Measurements from ENCODE around the gene RLF. TPM values are rescaled to one million over a fixed set of nuclear protein-coding genes. Genes with fewer than 3 reads are reported as not detected.

RLF gene
- total and polyA plus RNA-seq, 4 donors = 1.7 to 13.4 (median 6.3) TPM

DNA sequence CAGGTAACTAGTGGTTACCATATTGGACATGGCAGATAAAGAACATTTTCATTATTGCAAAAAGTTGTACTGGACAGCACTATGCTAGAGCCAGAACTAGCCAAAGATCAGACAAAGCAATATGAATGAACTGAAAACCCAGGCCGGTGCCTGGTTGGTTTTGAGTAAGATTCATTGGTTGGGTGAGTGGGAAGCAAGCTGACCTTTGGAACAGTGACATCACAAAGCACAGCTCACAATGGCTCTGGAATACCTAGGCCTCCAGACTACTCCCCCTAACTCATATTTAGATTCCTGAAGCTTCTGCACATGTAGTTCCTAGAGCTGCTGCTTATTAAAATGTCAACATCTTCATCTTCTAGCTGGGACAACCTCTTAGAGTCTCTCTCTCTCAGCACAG is 86.5 kb downstream of the RLF start, which contains the start of gene TMCO2 (continued):
- TF ChIP-seq NR2F2 (IDR thresholded peaks at IDR 0.05) = no peak

DNA sequence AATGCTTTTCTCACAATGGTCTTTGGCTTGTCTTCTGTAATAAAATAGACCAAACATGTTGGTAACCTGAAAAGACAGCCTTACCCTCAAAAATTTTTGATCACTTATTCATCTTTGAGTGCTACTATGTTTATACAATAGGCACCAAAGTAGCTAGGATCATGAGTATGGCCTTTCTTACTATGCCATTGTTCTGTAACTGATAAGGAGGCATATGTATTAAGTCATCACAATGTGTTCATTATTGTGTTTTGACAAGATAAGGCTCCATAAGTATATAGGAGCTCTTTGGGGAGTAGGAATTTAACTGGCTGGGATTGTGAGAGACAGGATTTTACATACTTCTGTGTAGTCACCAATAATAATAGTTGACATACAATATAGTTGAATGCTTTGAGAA is 87.2 kb downstream of the RLF start:
- no peak for DNase-seq (ENCODE audit: low spot score)
- no peak overlapping the region for H3K4me3 ChIP-seq (ENCODE audit: low read depth in 1 of 3, low read length in 3 of 3)
- no peak overlapping the region for H3K27ac ChIP-seq (ENCODE audit: low read depth in 1 of 2, low read length in 2 of 2)
- H3K4me1 ChIP-seq (ENCODE audit: control insufficient read depth in 4 of 4, insufficient read depth in 4 of 4, low read length in 3 of 4) = no peaks in the 10 kb centered on the region
- no peak overlapping the region for H3K9ac ChIP-seq (ENCODE audit: low read depth in 1 of 2, low read length in 2 of 2)
- H3K36me3 ChIP-seq (ENCODE audit: control insufficient read depth in 4 of 4, insufficient read depth in 3 of 4, low read depth in 1 of 4, low read length in 3 of 4) = no peaks in the 10 kb centered on the region
- TF ChIP-seq RXRA (IDR thresholded peaks at IDR 0.05) = no peak
- TF ChIP-seq FOXA2 (IDR thresholded peaks at IDR 0.05) = no peak
- no peak for TF ChIP-seq TAF1 (conservative IDR thresholded peaks at IDR 0.05)
- no peak for TF ChIP-seq HNF4A (conservative IDR thresholded peaks at IDR 0.05)
- TF ChIP-seq ATF3 (IDR thresholded peaks at IDR 0.05) = no peak
- no peak for TF ChIP-seq FOXA1 (IDR thresholded peaks at IDR 0.05)
- TF ChIP-seq, protein P1, sequence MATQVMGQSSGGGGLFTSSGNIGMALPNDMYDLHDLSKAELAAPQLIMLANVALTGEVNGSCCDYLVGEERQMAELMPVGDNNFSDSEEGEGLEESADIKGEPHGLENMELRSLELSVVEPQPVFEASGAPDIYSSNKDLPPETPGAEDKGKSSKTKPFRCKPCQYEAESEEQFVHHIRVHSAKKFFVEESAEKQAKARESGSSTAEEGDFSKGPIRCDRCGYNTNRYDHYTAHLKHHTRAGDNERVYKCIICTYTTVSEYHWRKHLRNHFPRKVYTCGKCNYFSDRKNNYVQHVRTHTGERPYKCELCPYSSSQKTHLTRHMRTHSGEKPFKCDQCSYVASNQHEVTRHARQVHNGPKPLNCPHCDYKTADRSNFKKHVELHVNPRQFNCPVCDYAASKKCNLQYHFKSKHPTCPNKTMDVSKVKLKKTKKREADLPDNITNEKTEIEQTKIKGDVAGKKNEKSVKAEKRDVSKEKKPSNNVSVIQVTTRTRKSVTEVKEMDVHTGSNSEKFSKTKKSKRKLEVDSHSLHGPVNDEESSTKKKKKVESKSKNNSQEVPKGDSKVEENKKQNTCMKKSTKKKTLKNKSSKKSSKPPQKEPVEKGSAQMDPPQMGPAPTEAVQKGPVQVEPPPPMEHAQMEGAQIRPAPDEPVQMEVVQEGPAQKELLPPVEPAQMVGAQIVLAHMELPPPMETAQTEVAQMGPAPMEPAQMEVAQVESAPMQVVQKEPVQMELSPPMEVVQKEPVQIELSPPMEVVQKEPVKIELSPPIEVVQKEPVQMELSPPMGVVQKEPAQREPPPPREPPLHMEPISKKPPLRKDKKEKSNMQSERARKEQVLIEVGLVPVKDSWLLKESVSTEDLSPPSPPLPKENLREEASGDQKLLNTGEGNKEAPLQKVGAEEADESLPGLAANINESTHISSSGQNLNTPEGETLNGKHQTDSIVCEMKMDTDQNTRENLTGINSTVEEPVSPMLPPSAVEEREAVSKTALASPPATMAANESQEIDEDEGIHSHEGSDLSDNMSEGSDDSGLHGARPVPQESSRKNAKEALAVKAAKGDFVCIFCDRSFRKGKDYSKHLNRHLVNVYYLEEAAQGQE (IDR thresholded peaks at IDR 0.05) = no peak
- TF ChIP-seq, protein P2, sequence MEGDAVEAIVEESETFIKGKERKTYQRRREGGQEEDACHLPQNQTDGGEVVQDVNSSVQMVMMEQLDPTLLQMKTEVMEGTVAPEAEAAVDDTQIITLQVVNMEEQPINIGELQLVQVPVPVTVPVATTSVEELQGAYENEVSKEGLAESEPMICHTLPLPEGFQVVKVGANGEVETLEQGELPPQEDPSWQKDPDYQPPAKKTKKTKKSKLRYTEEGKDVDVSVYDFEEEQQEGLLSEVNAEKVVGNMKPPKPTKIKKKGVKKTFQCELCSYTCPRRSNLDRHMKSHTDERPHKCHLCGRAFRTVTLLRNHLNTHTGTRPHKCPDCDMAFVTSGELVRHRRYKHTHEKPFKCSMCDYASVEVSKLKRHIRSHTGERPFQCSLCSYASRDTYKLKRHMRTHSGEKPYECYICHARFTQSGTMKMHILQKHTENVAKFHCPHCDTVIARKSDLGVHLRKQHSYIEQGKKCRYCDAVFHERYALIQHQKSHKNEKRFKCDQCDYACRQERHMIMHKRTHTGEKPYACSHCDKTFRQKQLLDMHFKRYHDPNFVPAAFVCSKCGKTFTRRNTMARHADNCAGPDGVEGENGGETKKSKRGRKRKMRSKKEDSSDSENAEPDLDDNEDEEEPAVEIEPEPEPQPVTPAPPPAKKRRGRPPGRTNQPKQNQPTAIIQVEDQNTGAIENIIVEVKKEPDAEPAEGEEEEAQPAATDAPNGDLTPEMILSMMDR (IDR thresholded peaks at IDR 0.05; ENCODE audit: low read depth, low read length, missing input control) = no peak
- no peak for TF ChIP-seq RAD21 (IDR thresholded peaks at IDR 0.05)
- TF ChIP-seq GABPA (IDR thresholded peaks at IDR 0.05 in 1 of 2, conservative IDR thresholded peaks at IDR 0.05 in 1 of 2) = no peak
- TF ChIP-seq YY1 (IDR thresholded peaks at IDR 0.05) = no peak
- no peak for TF ChIP-seq JUND (IDR thresholded peaks at IDR 0.05)
- no peak for TF ChIP-seq MAX (IDR thresholded peaks at IDR 0.05)
- no peak for TF ChIP-seq NR2F2 (IDR thresholded peaks at IDR 0.05)
- no peaks in the 10 kb centered on the region for H3K9me3 ChIP-seq (ENCODE audit: control insufficient read depth in 4 of 4, low read length in 3 of 4)
- H3K27me3 ChIP-seq (ENCODE audit: control insufficient read depth in 4 of 4, insufficient read depth in 4 of 4, low read length in 3 of 4) = no peaks in the 10 kb centered on the region

DNA sequence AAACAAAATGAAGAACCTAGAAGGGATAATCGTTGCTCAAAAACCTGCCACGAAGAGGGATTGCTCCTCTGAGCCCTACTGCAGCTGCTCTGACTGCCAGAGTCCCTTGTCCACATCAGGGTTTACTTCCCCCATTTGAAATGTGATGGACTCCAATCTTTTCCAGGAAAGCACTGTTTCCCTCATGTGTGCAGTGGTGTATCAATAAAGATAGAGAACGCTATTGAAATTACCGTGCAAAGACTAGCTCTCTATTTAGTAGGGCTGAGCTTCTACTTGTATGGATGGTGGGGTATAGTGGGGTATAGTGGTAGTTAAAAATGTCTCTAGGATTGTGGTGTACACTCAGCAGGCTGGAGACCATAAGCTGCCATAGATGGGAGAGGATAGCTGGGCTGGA is 90.3 kb downstream of the RLF start:
- H3K27me3 ChIP-seq (ENCODE audit: control insufficient read depth in 4 of 4, insufficient read depth in 4 of 4, low read length in 3 of 4) = no peaks in the 10 kb centered on the region
- no peak for TF ChIP-seq ZBTB33 (IDR thresholded peaks at IDR 0.05)
- H3K4me3 ChIP-seq (ENCODE audit: low read depth in 1 of 3, low read length in 3 of 3) = no peak overlapping the region
- DNase-seq (ENCODE audit: low spot score) = no peak
- WGBS = 84% methylated on average over 4 of the region's 4 CpGs
- H3K9ac ChIP-seq (ENCODE audit: low read depth in 1 of 2, low read length in 2 of 2) = no peak overlapping the region
- peaks cover 0 to 2% (median 2%) of the 10 kb centered on the region in 4 donors for H3K4me1 ChIP-seq (ENCODE audit: control insufficient read depth in 4 of 4, insufficient read depth in 4 of 4, low read length in 3 of 4)
- no peaks in the 10 kb centered on the region for H3K9me3 ChIP-seq (ENCODE audit: control insufficient read depth in 4 of 4, low read length in 3 of 4)
- no peaks in the 10 kb centered on the region for H3K36me3 ChIP-seq (ENCODE audit: control insufficient read depth in 4 of 4, insufficient read depth in 3 of 4, low read depth in 1 of 4, low read length in 3 of 4)
- no peak overlapping the region for H3K27ac ChIP-seq (ENCODE audit: low read depth in 1 of 2, low read length in 2 of 2)

Data from liver (tissue), 9 donors.